CD4-positive, alpha-beta T cell treated with Interleukin-15 for 4 hours (primary cell): ENCODE data around the gene NWD2.
"Not testable (repeated sequence)": the region's sequence is repeated elsewhere in the genome, so short reads cannot be mapped to it uniquely, and the experiment has no call there.

Experiments used
- DNase-seq: peaks from one replicate; pipeline ENCODE4 v3.0.0-alpha.2; 2020; ENCODE audit warnings: low spot score

The NWD2 gene

GRCh38 chr4:37393889-37394288 lies 149.3 kb downstream of the NWD2 start:
- no peak for DNase-seq

DNA sequence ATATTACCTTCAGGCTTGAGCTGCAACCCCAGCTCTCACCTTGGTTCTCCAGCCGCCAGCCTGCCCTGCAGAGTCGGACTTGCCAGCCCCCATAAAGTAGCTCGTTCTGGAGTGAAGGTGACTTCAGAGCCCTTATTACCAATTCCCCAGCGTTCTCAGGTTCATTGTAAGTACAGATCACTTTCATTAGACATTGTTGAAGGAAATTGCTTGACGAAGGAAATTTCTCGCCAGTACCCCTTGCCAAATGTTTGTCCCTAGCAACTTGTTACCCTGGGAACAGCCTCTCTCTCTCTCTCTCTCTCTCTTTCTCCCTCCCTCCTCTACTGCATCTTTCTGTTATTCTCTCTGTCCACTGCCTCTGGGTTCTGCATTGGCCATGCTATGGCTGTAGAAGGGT lies 153.0 kb downstream of the NWD2 start:
- no peak for DNase-seq

GRCh38 chr4:37400241-37400881 lies 155.8 kb downstream of the NWD2 start:
- no peak for DNase-seq

- DNase-seq = not testable (repeated sequence)
Measured at GRCh38 chr4:37407938-37408826, 163.6 kb downstream of the NWD2 start.

GRCh38 chr4:37413612-37414011 lies 169.1 kb downstream of the NWD2 start:
- DNase-seq = not testable (repeated sequence)

DNA sequence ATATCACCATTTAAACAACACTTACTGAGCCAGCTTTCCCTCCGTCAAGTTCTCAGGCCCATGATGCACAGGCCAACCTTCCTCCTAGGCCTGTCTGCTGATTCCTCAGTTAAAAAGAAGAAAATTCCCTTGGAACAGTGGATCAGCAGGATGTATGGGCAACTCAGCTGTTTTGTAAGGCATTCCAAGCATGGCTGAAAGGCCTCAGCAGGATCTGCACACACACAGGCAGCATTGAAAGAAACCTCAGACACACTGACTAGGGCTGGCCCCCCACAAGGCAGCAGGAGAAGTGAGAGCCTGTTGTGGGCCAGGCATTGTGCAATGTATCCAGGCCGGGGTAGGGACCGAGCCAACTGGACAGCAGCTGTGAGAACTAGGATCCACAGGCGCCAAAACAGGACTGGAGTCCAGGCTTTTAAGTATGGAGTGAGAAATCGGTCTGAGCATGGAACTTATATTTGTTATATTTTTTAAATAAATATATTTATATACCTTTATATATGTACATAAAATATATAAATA lies 171.4 kb downstream of the NWD2 start:
- no peak for DNase-seq

DNA sequence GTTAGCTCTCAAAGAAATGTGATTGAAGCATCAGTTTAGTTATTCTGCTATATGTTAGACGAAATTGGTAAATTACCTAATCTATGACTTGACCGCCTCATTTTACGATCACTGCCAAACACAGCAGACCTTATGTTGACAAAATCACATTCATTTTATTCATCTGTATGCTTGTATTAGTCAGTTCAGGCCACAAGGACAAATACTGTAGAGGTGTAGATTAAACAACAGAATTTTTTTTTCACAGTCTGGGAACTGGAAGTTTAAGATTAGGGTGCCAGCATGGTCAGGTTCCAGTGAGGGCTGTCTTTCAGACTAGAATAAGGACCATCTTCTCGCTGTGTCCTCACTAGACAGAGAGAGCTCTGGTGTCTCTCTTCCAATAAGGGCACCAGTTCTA lies 177.1 kb downstream of the NWD2 start:
- DNase-seq = no peak

DNA sequence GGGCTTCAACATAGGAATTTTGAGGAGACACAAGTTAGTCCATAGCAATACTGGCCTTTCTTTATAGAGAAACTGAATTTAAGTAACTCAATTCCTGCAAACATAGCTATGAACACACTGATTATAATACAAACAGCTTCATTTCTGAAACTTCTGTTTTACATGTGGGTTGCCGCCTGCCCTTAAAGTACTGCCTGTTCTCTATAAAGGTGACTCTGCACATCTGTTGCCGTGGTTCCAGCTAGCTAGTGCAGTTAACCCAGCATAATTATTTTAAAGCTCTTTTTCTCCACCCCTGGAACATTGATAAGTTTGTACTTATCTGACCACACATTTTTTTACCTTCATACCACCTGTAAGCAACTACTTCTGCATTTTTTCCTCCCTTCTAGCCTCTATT lies 177.6 kb downstream of the NWD2 start:
- DNase-seq = no peak

GRCh38 chr4:37422638-37423037 lies 178.1 kb downstream of the NWD2 start:
- DNase-seq = no peak

- DNase-seq = no peak
Measured at GRCh38 chr4:37423310-37423709, 178.8 kb downstream of the NWD2 start.

DNA sequence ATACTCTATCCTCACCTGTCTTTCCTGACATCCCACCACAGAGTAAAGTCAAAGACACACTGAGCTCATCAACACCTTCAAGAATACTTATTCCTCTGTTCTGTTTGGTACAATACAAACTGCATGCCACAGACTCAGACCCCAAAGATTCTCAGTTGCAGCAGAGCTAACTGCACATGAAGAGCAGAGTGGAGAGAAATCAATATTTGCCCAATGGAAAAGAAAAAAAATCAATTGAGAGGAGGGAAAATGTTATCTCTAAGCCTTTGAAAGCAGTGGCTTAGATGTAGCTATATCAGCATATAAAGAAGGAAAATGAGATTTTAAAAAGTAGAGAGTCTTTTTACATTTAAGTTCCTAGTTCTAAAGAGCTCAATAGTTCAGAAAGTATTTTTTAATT lies 180.2 kb downstream of the NWD2 start:
- no peak for DNase-seq

DNA sequence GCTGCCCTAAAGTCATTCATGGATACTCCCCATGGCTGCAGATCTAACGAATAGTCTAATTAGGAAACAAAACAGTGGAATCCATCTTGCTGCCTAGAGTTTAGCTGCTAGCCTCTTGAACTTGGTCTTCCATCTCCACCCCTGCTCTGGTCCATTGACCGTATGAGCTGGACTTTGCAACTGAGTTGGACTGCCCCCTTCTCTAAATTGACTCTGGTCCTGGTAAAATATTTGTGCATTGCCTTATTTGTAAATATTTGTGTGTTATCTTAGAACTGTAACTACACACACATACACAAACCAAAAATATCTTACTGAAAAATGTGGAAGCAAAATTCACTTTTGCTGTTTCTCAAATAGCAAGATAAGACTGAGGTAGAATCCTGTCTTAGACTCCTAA lies 181.3 kb downstream of the NWD2 start:
- DNase-seq = no peak

- no peak for DNase-seq
Measured at GRCh38 chr4:37427193-37427592, 182.7 kb downstream of the NWD2 start.

DNA sequence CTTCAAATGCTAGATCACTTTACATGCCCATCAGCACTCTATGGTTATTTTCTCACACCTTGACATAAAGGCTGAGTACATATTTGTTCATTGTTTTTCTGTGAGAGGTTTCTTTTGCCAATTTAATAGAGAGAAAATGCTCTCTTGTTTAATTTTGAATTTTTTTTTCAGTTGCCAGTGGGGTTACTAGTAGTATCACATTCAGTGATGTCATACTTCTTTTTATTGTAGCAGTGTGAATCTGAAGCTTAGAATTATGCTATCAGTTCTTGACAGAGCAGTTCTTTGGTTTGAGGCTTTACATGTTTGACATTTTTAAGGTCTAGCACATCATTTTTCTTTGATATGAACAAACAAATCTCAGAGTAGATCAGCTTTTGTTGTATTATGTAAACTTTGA lies 185.4 kb downstream of the NWD2 start:
- no peak for DNase-seq

DNA sequence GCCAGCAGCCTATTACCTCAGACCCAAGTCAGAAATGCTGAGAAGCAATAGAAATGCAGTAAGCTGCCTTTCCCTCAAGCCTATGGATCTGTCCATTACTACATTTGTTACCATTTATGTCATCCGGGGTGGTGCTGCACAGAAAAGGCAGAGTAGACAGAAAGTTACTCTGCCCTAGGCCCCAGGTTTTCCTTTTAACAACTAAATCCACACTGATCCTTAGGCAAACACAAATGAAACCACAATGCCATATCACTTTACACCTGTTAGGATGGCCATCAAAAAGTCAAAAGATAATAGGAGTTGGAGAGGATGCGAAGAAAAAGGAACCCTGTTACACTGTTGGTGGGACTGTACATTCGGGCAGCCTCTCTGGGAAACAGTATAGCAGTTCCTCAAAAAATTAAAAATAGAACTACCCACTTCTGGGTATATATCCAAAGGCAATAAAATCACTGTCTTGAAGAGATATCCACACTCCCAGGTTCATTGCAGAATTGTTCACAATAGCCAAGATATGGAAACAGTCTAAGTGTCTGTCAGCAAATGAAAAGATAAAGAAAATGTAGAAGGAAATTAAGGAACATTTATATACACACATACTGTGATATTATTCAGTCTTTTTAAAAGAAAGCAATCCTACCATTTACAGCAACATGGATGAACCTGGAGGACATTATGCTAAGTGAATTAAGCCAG lies 186.3 kb downstream of the NWD2 start:
- no peak for DNase-seq

GRCh38 chr4:37431417-37431743 lies 186.8 kb downstream of the NWD2 start:
- no peak for DNase-seq

- no peak for DNase-seq
Measured at GRCh38 chr4:37434469-37434868, 189.9 kb downstream of the NWD2 start.

- no peak for DNase-seq
Measured at GRCh38 chr4:37436546-37436945, 192.0 kb downstream of the NWD2 start.

DNA sequence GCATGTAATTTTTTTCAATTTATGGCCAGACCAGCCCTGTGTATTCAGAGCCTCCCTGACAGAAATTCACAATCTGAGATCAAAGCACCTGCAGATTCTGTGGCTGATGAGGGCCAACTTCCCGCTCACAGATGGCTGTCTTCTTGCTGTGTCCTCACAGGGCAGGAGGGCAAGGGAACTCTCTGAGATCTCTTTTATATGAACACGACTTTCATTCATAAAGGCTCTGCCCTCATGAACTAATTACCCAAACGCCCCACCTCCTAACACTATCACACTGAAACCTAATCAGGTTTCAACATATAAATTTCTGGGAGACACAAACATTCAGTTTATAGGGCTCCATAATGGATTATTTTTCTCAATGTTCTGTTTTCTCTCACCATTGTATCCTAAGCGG lies 192.6 kb downstream of the NWD2 start:
- DNase-seq = no peak

DNA sequence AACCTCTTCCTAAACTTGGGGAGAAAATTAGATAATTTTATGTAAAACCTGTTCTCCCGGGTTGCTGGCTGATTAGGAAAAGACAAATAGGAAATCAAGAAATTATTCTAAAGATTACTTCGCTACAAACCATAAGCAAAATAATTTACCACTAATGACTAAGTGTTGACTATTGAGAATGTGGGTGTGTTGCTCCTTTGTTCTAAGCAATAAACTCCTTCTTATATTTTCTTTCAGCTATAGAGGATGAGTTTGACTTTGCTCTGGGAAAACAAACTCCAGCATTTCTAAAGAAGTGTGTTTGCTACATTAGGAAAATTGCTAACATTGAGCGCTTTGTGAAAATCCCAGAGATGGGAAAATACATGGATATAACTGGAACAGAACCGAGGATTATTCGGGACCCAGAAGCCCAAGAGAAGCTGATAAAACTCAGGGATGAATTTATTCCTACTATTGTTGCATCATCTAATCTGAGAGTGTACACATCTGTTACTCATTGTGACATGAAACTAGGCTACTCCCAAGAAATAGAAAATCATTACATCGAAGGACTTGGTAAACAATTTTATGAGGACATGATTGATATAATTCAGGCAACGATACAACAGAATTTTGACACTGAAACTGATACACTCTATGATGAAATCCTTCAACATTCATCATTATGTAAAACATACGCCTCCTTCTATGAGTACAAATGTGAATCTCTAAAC lies 194.2 kb downstream of the NWD2 start:
- no peak for DNase-seq

DNA sequence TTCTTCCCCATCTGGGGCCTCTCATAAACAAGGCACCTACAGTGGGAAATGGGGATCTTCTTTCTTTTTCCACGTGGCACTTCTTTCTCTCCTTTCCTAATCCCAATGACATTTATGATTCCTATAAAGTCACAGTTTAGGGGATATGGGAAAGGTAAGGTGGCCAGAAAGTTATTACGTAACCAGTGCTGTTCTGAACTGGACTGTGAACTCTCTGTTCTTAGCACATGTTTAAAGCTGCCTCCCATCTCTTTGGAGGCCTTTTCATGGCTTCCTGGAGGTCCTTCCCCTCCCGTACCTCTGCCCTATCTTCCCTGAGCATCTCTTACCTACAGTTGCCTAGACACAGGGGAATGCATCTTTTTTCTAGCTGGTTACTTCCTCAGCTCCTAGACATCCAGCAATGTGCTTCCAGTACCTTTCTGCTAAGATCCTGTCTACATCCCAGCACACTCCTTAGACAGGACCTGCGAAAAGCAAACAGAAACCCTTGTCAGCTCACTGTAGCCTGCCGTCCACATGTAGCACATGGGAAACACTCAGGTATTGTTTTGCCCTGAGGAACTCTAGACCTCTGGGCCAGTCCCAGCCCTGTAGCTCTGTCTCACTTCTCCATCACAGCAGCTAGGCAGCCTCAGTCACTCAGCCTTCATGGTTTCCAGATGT lies 195.4 kb downstream of the NWD2 start:
- DNase-seq = no peak

- no peak for DNase-seq
Measured at GRCh38 chr4:37440501-37440900, 196.0 kb downstream of the NWD2 start.
